GM18858 (cell line): ENCODE data around the gene TNS4.

Source experiments
- ATAC-seq: cut with Tn5 transposase; IDR thresholded peaks from one replicate; pipeline ENCODE4 v1.9.1; 2021; ENCODE audit not compliant: unreplicated experiment

Gene TNS4

GRCh38 chr17:40459636-40460603 lies 41.5 kb downstream of the TNS4 start:
- ATAC-seq, result no peak

- ATAC-seq, result no peak
Observed at GRCh38 chr17:40458851-40459482, 42.5 kb downstream of the TNS4 start.

GRCh38 chr17:40457964-40458791 lies 43.2 kb downstream of the TNS4 start:
- no peak for ATAC-seq

- no peak for ATAC-seq
Observed at GRCh38 chr17:40457369-40457768, 44.1 kb downstream of the TNS4 start.

- ATAC-seq, result no peak
Observed at GRCh38 chr17:40456396-40456951, 44.9 kb downstream of the TNS4 start.

- no peak for ATAC-seq
Observed at GRCh38 chr17:40454613-40454995, 46.8 kb downstream of the TNS4 start.

GRCh38 chr17:40453881-40454612 lies 47.4 kb downstream of the TNS4 start:
- no peak for ATAC-seq

GRCh38 chr17:40452921-40453378 lies 48.5 kb downstream of the TNS4 start:
- ATAC-seq, result no peak

GRCh38 chr17:40452216-40452787 lies 49.1 kb downstream of the TNS4 start:
- no peak for ATAC-seq

- no peak for ATAC-seq
Observed at GRCh38 chr17:40451420-40451819, 50.0 kb downstream of the TNS4 start.

- no peak for ATAC-seq
Observed at GRCh38 chr17:40450175-40450574, 51.2 kb downstream of the TNS4 start.

GRCh38 chr17:40448639-40449261 lies 52.7 kb downstream of the TNS4 start:
- no peak for ATAC-seq

- no peak for ATAC-seq
Observed at GRCh38 chr17:40448213-40448638, 53.2 kb downstream of the TNS4 start.

- ATAC-seq, result no peak
Observed at GRCh38 chr17:40447806-40448205, 53.6 kb downstream of the TNS4 start.

- ATAC-seq, result no peak
Observed at GRCh38 chr17:40447148-40447644, 54.2 kb downstream of the TNS4 start.

- no peak for ATAC-seq
Observed at GRCh38 chr17:40445751-40446468, 55.5 kb downstream of the TNS4 start.

GRCh38 chr17:40443988-40444899 lies 57.2 kb downstream of the TNS4 start:
- ATAC-seq, result no peak
